GM12878 (cell line): ENCODE measurements around the gene SPP2. TPM values are rescaled to one million over a fixed set of nuclear protein-coding genes. Genes with fewer than 3 reads are reported as not detected.

ENCODE experiments used
- ATAC-seq: fragments of 200-7000 bp; cut with Tn5 transposase; 3 replicates; pipeline ENCODE4 v1.9.1; 2020; ENCODE audit warnings: mild to moderate bottlenecking, moderate library complexity
- BruUV-seq: library from RNA; stranded (reverse); fragments of 400-500 nt; replicated peaks from 2 replicates; lab custom pipeline; 2021; lab: Mats Ljungman, UMichigan
- CTCF ChIA-PET: fragments of 300-600 bp; sonication (Branson Sonifier 250); formaldehyde crosslinking; extraction: SDS; loops from one replicate; lab custom pipeline; 2021; ENCODE audit warnings: inconsistent platforms; lab: Yijun Ruan, JAX
- POLR2A ChIA-PET: fragments of 350-600 bp; formaldehyde crosslinking; extraction: SDS; loops from one replicate; lab custom pipeline; 2021; ENCODE audit warnings: inconsistent platforms; lab: Charles Lee
- RAD21 ChIA-PET: fragments of 300-600 bp; sonication (Branson Sonifier 250); formaldehyde crosslinking; loops from one replicate; lab custom pipeline; 2023; ENCODE audit warnings: antibody characterized with exemption; ENCODE audit not compliant: unreplicated experiment; lab: Charles Lee
- SMC1A ChIA-PET: fragments of 300-600 bp; sonication (Branson Sonifier 250); formaldehyde crosslinking; loops from one replicate; lab custom pipeline; 2023; ENCODE audit not compliant: unreplicated experiment, uncharacterized antibody; lab: Charles Lee
- DNase-seq: peaks from one replicate; pipeline ENCODE4 v3.0.0-alpha.2; 2011; ENCODE audit warnings: low read depth, low spot score
- FAIRE-seq: peaks from 3 replicates; lab custom pipeline; 2011; peaks lifted over from hg19 to GRCh38; lab: Jason Lieb, UNC
- H2AFZ ChIP-seq: 2 replicates; pipeline ENCODE4 v1.6.0; 2011; ENCODE audit warnings: low read depth, low read length, control low read depth; ENCODE audit not compliant: control insufficient read depth
- H3K27ac ChIP-seq: 2 replicates; pipeline ENCODE4 v1.5.1; 2011; ENCODE audit warnings: control low read depth; ENCODE audit not compliant: control insufficient read depth, insufficient read depth
- H3K27me3 ChIP-seq, 2 experiments: replicated peaks in 1 of 2; 2 replicates each; pipeline versions ENCODE4 v1.6.0 to v1.6.1; 2011; ENCODE audit warnings: low read length in 1 of 2; ENCODE audit not compliant: control insufficient read depth in 2 of 2, insufficient read depth in 2 of 2
- H3K36me3 ChIP-seq, 2 experiments: 2 replicates each; pipeline ENCODE4 v1.5.1; 2011; ENCODE audit warnings: low read length in 1 of 2; ENCODE audit not compliant: control insufficient read depth in 2 of 2, insufficient read depth in 2 of 2
- H3K4me1 ChIP-seq: 2 replicates; pipeline ENCODE4 v1.6.1; 2011; ENCODE audit warnings: mild to moderate bottlenecking, low read length, moderate library complexity, mixed read lengths; ENCODE audit not compliant: control insufficient read depth, insufficient read depth
- H3K4me2 ChIP-seq: 2 replicates; pipeline ENCODE4 v1.6.0; 2011; ENCODE audit warnings: control low read depth; ENCODE audit not compliant: control insufficient read depth, insufficient read depth
- H3K4me3 ChIP-seq: fragments of 200-600 bp; sonication (generic); 2 replicates; pipeline ENCODE4 v1.5.1; 2016
- H3K79me2 ChIP-seq: 2 replicates; pipeline ENCODE4 v1.6.0; 2011; ENCODE audit warnings: low read length; ENCODE audit not compliant: control insufficient read depth, insufficient read depth
- H3K9ac ChIP-seq: 2 replicates; pipeline ENCODE4 v1.8.0; 2011; ENCODE audit warnings: low read length, control low read depth, mixed read lengths; ENCODE audit not compliant: control insufficient read depth, insufficient read depth
- H3K9me3 ChIP-seq: replicated peaks from 3 replicates; pipeline ENCODE4 v1.5.1; 2011; ENCODE audit warnings: mild to moderate bottlenecking, low read length; ENCODE audit not compliant: control insufficient read depth, insufficient read depth
- H4K20me1 ChIP-seq: 2 replicates; pipeline ENCODE4 v1.6.0; 2011; ENCODE audit not compliant: control insufficient read depth, insufficient read depth
- BCL11A ChIP-seq: IDR thresholded peaks from 2 replicates; pipeline ENCODE4 v1.6.1; 2011; ENCODE audit warnings: low read depth, low read length
- CBFB ChIP-seq: IDR thresholded peaks from 2 replicates; pipeline ENCODE4 v1.6.1; 2016; ENCODE audit warnings: antibody characterized with exemption, low read depth
- CEBPB ChIP-seq, 2 experiments: fragments of 150-350 bp in 1 of 2; IDR thresholded peaks; 2 replicates each; pipeline ENCODE4 v1.6.1; 2012 to 2014; ENCODE audit warnings: low read depth in 2 of 2, low read length in 2 of 2, borderline replicate concordance in 1 of 2, inconsistent platforms in 1 of 2
- EED ChIP-seq: sonication (generic); IDR thresholded peaks from 2 replicates; pipeline ENCODE4 v1.6.1; 2016; ENCODE audit warnings: antibody characterized with exemption, low read depth
- EP300 ChIP-seq, 2 experiments: fragments of 150-350 bp in 1 of 2; IDR thresholded peaks; 2 replicates each; pipeline ENCODE4 v1.6.1; 2011 to 2012; ENCODE audit warnings: low read depth in 2 of 2, low read length in 2 of 2, borderline replicate concordance in 1 of 2, improper control_type of control experiment in 1 of 2, inconsistent platforms in 1 of 2; ENCODE audit not compliant: control insufficient read depth in 1 of 2
- FOXK2 ChIP-seq: fragments of 450-650 bp; IDR thresholded peaks from 2 replicates; pipeline ENCODE4 v1.6.1; 2017; ENCODE audit warnings: mild to moderate bottlenecking, moderate library complexity
- HDGF ChIP-seq: fragments of 450-650 bp; IDR thresholded peaks from 2 replicates; pipeline ENCODE4 v1.6.1; 2016; ENCODE audit warnings: antibody characterized with exemption
- IRF3 ChIP-seq: fragments of 450-650 bp; IDR thresholded peaks from 2 replicates; pipeline ENCODE4 v1.6.1; 2014; ENCODE audit warnings: mild to moderate bottlenecking
- LARP7 ChIP-seq: fragments of 450-650 bp; IDR thresholded peaks from 2 replicates; pipeline ENCODE4 v1.6.1; 2017; ENCODE audit warnings: mild to moderate bottlenecking
- NFIC ChIP-seq: IDR thresholded peaks from 2 replicates; pipeline ENCODE4 v1.6.1; 2012; ENCODE audit warnings: low read depth, mild to moderate bottlenecking, inconsistent platforms, low read length, moderate library complexity
- PKNOX1 ChIP-seq: fragments of 450-650 bp; IDR thresholded peaks from 2 replicates; pipeline ENCODE4 v1.6.1; 2016; ENCODE audit warnings: mild to moderate bottlenecking
- RCOR1 ChIP-seq: conservative IDR thresholded peaks from 2 replicates; pipeline ENCODE4 v1.6.1; 2012; ENCODE audit warnings: low read depth, low read length, improper control_type of control experiment
- ZNF274 ChIP-seq: IDR thresholded peaks from one replicate; pipeline ENCODE4 v1.8.0; 2011; ENCODE audit not compliant: insufficient read length, insufficient read depth
- WGBS: methylation state at CpG from one replicate; pipeline ENCODE4 v1.1.6; 2016; ENCODE audit warnings: low lambda C conversion rate; ENCODE audit not compliant: insufficient replicate concordance, insufficient coverage; ENCODE audit errors: missing lambda C conversion rate; 5-methylcytosine and 5-hydroxymethylcytosine counted together
- in situ Hi-C: fragments of 300-500 bp; cut with MboI; formaldehyde crosslinking; loops from 9 replicates; pipeline ENCODE4 v1.14.3; 2018; ENCODE audit warnings: mixed read lengths
- intact Hi-C: fragments of 100-400 bp; cut with micrococcal nuclease; formaldehyde crosslinking; loops from one replicate; pipeline ENCODE4 v1.14.2; 2022; ENCODE audit not compliant: unreplicated experiment
- polyA plus RNA-seq, 11 experiments: library from polyadenylated mRNA; depleted of rRNA in 4 of 11; unstranded in 6 of 11; stranded (reverse) in 5 of 11; fragments of >200 nt; fragmentation: Nextera tagmentation in 4 of 11; fragmentation: Illumina TruSeq in 1 of 11; extraction: Ambion mirVana in 4 of 11; extraction: Trizol in 1 of 11; gene quantifications; 1 replicate in 1 of 11; 2 replicates in 10 of 11; pipeline versions ENCODE4 v1.2.1 to v1.2.3, GENCODE V29; 2011 to 2016; ENCODE audit warnings: inconsistent platforms in 2 of 11, missing spikeins in 2 of 11, low read depth in 1 of 11
- total RNA-seq, 4 experiments: library from RNA; depleted of rRNA in 3 of 4; stranded (reverse); fragments of >200 nt in 3 of 4; fragmentation: Illumina TruSeq in 1 of 4; extraction: Trizol in 1 of 4; gene quantifications; 2 replicates each; pipeline versions ENCODE4 v1.2.1 to v1.2.3, GENCODE V29; 2013 to 2021

SPP2 gene
- total and polyA plus RNA-seq, 10 of the 15 experiments (the other 5 are each of a cell fraction or from before 2014, with no cell fraction given) = not detected

- no peak for ATAC-seq
- no TSS peak for BruUV-seq
- FAIRE-seq = no peak
- Histone ChIP-seq H3K27me3 (no peaks in the 10 kb centered on the region; a peak in 2 of 4 replicates), H2AFZ (no peak overlapping the region), H3K4me3 (no peak overlapping the region), H3K4me2 (no peak overlapping the region), H3K9ac (no peak overlapping the region), H3K79me2 (no peaks in the 10 kb centered on the region), H3K27ac (no peak overlapping the region), H3K4me1 (no peaks in the 10 kb centered on the region), H4K20me1 (no peaks in the 10 kb centered on the region), H3K36me3 (no peaks in the 10 kb centered on the region), H3K9me3 (no peaks in the 10 kb centered on the region)
- POLR2A ChIA-PET = no interaction called here
- WGBS = 0% methylated on average over 1 of the region's 1 CpG
- RAD21 ChIA-PET = no interaction called here
- TF ChIP-seq CEBPB (IDR thresholded peaks at IDR 0.05; ENCODE audit: borderline replicate concordance in 1 of 2, low read depth in 2 of 2, low read length in 2 of 2) = no peak
- TF ChIP-seq EP300 (IDR thresholded peaks at IDR 0.05; ENCODE audit: borderline replicate concordance in 1 of 2, control insufficient read depth in 1 of 2, low read depth in 2 of 2, low read length in 2 of 2) = no peak
- SMC1A ChIA-PET = no interaction called here
- CTCF ChIA-PET = interaction anchor here (0.6 to 1.1 kb wide), 2 partner anchors 94 to 600 kb away, joined by 3 to 4 read pairs; no protein-coding TSS in a partner anchor
- in situ Hi-C loops (no loop called here), intact Hi-C loops (no loop called here)
- no peak for DNase-seq
These were observed 57.4 kb downstream of the SPP2 start for GRCh38 chr2:234107861-234108260.

- H3K4me3 ChIP-seq = no peak overlapping the region
- no peaks in the 10 kb centered on the region for H3K79me2 ChIP-seq
- H4K20me1 ChIP-seq = no peaks in the 10 kb centered on the region
- H3K9me3 ChIP-seq = no peaks in the 10 kb centered on the region
- FAIRE-seq (no peak), DNase-seq (no peak), ATAC-seq (no peak)
- no peaks in the 10 kb centered on the region; a peak in 2 of 4 replicates for H3K27me3 ChIP-seq
- TF ChIP-seq CBFB = no peak
- no peak for TF ChIP-seq LARP7
- no peak for TF ChIP-seq BCL11A
- no peak for TF ChIP-seq EED
- no peak for TF ChIP-seq EP300 (IDR thresholded peaks at IDR 0.05; ENCODE audit: borderline replicate concordance in 1 of 2, control insufficient read depth in 1 of 2, low read depth in 2 of 2, low read length in 2 of 2)
- no peak for TF ChIP-seq PKNOX1
- TF ChIP-seq NFIC = no peak
- no peak for TF ChIP-seq ZNF274
- TF ChIP-seq IRF3 = no peak
- TF ChIP-seq HDGF = no peak
- TF ChIP-seq FOXK2 = no peak
- TF ChIP-seq RCOR1 = no peak
- H3K36me3 ChIP-seq = no peaks in the 10 kb centered on the region
- no peaks in the 10 kb centered on the region for H3K4me1 ChIP-seq
- in situ Hi-C loops (no loop called here), intact Hi-C loops (no loop called here)
- ChIA-PET RAD21 (no interaction called here), CTCF (interaction anchor here (1.0 kb wide), 1 partner anchor 26 kb away, joined by 4 read pairs; no protein-coding TSS in a partner anchor), SMC1A (no interaction called here), POLR2A (no interaction called here)
- WGBS = 26% methylated on average over 8 of the region's 8 CpGs
- H3K9ac ChIP-seq = no peak overlapping the region
- BruUV-seq = no TSS peak
- no peak overlapping the region for H3K4me2 ChIP-seq
- no peak overlapping the region for H3K27ac ChIP-seq
- no peak overlapping the region for H2AFZ ChIP-seq
These were observed 58.8 kb downstream of the SPP2 start for GRCh38 chr2:234109321-234109720.
